Activated T-helper 1 cell treated with Interleukin-2 at 50 U/mL for 16 hours (primary cell): ENCODE measurements around the gene FRY.
"Not testable (repeated sequence)": the region's sequence is repeated elsewhere in the genome, so short reads cannot be mapped to it uniquely, and the experiment has no call there.

Experiments used
- DNase-seq: peaks from one replicate; pipeline ENCODE4 v3.0.0-alpha.2; 2020; ENCODE audit warnings: low read depth

Gene FRY

DNA sequence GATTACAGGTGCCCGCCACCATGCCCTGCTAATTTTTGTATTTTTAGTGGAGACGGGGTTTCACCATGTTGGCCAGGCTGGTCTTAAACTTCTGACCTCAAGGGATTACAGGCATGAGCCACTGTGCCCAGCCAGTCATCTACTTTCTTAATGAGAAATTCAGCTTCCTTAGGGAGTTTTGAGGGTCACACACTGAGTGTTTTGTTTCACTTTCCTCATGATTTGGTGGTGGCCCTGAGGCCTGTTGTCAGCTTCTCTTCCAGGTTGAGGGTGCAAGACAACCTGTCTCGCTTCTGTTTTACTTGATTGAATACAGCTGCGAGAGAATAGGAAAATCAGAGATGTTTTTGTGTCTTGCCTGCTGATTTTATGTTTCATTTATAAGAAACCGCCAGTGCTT is 9.9 kb downstream of the FRY start:
- DNase-seq = no peak

DNA sequence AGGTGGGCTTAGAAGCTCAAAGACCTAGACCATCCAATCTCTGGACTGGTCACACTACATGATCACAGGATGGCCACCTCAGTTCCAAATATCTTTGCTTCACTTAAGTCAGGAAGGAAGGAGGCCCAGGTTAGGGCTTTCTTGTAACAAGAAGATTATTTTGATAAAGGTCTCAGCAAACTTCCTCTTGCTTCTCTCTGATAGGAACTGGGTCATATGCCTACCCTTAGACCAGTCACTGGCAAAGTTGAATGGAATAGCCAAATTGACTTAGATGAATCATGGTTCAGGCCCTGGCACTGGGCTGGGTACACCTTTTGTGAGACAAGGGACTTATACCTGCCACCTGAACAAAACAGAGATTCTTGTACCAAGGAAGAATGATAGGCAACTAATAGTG is 11.0 kb downstream of the FRY start:
- no peak for DNase-seq

DNA sequence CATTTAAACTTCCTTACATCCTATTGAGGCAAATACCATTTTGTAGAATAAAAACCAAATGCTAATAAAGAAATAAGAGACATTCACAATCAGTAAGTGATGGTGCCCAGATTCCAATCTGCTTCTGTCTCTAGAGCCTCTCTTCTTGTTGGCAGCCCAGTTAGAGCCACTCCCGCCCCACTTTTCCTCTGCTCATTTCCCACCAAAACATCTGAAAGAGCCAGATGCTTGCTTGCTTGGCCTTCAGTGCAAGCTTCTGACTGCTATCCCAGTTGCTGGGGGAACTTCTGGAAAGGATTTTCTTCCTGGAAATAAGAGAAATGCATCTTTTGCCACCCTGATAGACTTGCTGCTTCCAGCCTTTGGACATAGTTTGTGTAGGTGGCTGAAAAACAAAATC is 12.9 kb downstream of the FRY start:
- no peak for DNase-seq

DNA sequence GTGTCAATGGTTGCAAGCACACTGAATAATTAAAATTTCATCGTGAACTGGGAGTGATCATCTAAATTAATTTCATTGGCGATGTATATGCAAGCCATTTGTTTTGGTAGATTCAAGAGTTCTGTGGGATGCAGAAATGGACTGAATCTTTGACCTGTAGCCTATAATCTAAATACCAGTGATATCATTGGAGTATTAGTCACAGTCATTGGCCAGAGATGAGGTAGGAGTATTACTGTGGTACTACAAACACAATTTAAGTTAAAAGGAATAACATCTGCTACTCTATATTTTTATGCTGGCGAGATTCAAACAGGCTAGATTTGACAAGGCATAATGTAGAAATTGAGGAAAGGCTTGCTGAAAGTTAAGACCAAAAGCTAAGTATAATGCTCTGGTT is 14.0 kb downstream of the FRY start:
- DNase-seq = no peak

DNA sequence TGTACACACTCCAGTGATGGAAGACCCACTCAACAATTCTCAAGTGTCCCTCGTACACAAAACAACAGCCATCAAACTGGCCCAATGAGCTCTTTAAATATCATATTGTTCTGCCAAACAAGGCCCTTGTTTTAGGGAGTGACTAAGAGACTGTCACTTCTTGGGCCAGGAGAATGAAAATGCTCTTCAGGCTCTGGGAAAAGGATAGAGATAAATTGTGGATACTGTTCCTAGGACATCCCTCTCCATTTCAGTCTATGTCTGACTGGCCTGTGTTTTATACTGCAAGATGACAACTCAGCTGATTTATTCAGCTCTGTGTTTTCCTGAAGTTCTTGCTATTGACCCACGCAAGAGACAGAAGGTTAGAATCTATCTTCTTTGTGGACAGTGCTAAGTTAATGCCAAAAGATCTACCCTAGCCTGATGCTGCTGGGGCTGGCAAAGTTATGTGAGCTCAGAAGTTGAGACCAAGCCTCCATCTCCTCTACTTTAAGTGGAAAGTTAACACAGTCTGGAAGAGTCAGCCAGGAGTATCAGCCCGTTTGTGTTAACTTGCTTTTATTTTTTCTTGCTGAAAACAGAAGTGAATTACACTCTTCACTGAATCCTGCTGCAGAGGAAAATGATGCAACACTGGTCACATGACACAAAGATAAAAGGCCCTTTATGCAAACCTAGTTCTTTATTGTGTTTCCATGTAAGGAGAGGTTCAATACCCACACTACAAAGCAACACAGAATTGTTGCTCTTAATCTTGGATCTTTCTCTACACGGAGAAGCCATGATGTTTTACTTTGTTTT is 14.6 kb downstream of the FRY start:
- DNase-seq = no peak

DNA sequence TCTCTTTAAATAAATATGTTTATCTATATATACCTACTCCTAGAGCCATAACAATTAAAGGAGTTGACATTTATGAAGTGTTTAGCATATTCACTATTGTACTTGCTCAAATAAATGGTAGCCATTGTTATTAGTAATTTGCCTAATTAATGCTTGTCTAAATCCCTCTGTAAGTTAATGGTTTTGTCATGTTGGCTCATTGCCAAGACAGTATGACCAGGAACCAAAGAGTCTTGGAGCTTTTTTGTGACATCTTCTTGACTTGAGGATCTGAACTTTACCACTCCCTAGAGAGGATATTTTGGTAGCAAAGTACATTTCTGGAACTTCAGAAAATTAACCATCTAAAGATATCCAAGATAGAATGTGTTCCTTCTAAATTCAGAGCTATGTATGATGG is 15.5 kb downstream of the FRY start:
- no peak for DNase-seq

DNA sequence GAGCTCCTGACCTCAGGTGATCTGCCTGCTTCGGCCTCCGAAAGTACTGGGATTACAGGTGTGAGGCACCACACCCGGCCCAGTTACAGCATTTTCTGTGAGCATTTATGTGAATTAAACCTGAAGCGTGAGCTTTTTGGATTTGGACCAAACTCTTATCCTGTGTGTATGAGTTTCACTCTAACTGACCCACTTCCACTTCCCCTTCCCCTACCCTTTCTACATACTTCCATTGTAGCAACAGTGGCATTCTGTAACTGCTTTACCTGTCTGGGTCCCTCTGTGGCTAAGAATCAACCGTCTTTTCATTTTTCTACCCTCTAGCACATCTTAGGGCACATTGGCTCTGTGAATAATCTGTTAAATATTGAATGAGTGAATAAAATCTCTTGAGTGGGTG is 16.2 kb downstream of the FRY start:
- no peak for DNase-seq

DNA sequence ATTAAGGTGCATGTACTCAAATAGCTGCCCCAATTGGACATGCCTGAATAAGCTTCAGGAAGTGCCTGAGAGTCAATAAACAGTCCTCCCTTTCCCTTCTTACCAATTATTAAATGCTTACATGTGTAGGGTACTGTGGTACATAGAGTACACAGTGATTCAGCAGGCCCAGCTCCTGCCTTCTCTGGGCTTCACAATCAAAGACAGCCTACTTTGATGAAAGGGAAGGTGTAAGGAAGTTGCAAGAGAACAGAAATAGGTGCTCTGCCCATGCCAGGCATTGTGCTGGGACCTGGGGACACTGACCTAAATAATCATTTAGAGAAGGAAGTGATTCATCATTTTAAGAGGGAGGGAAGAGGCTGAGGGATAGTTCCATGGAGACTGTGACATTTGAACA is 17.2 kb downstream of the FRY start:
- DNase-seq = no peak

DNA sequence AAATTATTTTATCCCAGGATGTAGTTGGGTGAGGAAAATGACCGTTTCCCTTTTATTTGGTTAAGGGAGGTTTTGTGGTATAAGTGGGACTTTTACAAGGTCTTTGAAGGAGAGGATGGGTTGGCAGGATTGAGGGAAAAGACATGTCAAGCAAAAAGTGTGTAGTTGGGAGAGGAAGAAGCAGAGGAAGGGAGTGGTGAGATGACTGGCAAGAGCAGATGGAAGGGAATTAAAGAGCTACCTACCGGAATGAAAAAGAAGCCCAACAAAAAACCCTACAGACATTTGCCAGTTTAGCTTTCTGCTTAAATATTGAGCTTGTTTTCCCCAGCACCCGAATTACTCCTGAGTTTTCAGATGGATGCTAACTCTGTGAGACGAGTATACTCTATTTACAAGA is 19.6 kb downstream of the FRY start:
- no peak for DNase-seq

DNA sequence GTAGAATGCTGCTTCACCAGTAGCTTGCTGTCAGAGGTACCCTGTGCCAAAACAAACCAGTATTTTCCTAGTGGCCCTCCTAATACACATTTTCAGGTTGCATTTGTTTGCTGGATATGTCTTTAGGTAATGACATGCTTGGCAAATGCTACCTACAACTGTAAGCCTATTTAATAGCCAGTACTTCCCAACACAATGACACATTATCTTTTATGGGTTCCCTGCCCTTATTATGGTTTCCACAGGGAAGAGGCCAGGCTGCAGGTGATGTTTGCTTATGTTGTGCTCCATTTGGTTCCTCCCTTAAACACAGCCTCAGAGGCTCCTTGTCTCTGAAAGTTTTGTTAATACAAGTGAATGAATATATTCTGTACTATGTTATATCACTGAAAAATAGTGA is 24.7 kb downstream of the FRY start:
- no peak for DNase-seq

DNA sequence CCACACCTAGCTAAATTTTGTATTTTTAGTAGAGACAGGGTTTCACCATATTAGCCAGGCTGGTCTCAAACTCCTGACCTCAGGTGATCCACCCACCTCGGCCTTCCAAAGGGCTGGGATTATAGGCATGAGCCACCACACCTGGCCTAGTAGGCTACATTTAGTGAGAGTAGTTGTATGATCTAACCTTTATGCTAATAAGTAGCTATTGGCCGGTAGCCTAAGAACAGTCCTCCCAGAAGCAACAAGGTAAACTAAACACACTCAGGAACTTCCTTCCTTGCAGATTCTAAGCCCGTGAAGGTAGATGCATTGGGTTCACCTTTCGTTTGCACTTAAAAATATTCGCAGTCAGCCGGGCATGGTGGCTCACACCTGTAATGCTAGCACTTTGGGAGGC is 25.8 kb downstream of the FRY start:
- not testable (repeated sequence) for DNase-seq

DNA sequence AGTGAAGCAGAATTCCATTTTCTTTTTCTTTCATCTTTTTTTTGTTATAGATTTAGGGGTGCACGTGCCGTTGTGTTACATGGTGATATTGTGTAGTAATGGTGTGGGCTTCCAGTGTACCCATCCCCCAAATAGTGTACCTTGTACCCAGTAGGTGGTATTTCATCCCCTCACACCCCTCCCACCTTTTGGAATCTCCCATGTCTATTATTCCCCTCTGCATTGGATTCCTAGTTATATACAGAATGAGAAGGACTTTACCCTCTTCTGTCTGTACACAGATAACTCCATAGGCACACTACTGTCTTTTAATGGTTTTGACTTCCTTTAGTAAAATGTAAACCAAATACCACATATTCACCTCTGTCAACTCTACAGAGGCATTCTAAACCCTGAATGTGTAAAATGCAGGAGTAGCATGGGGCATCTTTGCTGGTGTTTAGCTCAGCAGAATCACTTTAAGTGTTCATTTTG is 28.0 kb downstream of the FRY start:
- no peak for DNase-seq

DNA sequence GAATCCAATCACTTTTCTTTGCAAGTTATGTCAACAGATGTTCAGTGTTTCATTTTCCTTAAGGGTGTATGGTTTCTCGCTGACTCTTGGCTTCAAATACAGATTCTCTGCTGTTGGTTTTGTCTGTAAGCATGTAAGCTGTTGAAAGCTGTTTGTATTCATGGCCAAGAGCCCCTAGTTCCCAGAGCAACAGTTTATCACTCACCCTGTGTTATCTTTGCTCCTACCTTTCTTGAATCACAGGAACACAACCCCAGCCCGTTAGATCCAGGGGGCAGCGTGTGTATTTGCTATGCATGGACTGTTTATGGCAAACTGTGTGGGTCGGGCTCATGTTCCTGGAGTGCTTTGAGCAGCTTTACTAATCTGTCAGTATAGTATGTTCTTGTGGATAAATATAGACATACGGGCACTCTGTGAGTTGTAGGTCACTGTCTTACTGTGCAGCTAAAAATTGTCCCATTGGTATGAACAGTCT is 28.9 kb downstream of the FRY start:
- no peak for DNase-seq

DNA sequence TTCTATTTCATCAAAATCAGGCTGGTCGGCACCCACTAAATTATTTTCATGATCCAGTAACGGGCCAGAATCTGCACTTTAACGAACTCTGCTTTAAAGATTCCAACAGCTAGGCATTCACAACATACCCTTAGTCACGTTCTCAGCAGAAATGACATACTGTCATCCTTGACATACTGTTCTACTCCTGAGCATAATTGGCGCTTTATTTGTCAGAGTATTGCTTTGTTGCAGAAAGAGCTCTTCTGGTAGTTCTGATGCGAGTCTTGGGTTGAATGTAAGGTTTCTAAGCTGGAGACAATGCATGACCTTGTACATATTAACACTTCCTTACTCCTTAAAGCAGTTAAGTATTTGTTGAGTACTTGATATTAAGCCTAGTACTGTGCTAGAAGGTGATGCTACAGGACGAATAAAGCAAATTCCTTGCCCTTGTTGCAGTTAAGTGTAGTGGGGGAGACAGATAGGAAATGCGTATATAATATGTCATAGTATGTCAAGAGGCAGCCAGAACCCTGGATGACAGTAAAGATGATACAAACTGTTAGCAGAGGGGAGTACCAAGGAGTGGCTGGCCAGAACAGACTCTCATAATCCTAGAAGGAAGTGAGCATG is 32.2 kb downstream of the FRY start:
- no peak for DNase-seq

DNA sequence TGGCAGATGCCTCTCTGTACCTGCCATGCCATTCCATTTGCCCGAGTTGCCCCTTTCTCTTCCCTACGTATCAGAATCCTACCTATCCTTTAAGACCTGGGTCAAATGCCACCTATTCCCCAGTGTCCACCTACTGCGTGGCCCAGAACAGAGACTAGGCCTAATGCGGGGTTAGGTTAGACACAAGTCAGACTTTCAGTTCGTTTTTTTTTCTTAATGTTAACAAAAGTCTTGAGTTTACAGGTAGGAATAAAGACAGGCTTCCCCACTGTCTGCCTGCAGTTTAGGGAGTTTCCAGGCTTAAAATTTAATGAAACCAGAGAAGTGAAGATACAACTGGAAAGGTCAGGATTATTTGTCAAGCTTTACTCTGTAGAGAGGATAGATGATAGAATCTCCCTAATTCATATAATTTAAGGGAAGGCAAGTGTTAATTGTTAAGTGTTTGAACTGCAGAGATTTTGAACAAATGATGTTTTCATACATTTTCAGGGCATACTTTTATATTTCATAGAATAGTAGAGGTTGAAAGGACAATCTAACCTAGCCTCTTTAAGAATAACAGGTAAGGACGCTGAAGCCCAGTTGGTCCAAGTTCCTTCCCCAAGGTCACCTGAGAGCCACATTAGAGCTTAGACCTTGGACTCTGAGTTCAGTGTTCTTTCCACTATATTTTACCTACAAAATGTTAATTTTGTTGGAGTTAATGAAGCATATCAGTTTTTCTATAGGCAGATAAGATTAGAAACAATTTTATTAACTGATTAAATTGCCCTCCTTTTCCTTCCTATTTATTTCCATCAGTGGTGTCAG is 35.8 kb downstream of the FRY start:
- no peak for DNase-seq

DNA sequence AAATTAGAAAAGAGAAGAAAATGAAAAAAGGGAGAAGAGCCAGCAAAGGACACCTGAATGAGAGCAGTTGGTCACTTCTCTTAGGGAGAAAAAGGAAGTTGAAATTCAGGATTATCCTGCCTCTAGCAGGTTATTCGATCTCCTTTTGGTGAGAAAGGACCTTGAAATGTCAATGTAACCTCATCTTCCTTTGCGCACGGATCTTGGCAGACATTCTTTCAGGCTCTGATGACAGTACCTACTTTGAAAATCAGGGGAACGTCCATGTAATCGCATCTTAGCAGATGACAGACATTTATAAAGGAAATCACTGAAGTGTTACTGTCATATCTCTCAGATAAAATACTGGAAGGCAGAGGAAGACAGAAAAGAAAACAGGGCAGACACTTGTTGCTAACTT is 36.7 kb downstream of the FRY start:
- no peak for DNase-seq

DNA sequence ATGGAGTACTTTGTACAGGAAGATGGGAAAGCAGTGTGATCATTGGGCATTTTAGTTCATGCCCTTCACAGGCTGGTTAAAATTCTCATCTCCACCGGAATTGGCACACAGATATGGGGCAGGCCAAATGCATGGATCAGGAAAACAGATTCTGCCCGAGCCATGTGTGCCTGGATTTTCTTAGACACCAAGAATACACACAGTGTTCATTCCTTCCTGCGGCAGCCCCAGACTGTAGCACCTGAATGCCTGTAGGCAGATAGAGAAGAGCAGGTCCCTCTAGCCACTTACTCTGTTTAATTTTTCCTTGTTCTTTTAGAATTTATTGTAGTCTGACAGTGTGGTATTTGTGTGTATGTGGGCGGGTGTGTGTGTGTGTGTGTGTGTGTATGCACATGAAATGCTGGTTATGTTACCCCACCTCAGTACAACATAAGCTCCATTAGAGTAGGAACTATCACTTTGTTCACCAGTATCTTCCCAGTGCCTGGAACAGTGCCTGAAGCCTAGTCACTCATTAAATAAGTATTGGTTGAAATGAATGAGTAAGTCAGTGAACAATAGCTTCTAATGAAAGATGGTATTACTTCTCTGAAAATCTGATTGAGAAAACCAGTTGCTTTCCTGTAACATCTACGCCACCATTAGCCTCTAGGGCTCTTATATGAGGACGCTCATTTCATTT is 41.7 kb downstream of the FRY start:
- DNase-seq = no peak

DNA sequence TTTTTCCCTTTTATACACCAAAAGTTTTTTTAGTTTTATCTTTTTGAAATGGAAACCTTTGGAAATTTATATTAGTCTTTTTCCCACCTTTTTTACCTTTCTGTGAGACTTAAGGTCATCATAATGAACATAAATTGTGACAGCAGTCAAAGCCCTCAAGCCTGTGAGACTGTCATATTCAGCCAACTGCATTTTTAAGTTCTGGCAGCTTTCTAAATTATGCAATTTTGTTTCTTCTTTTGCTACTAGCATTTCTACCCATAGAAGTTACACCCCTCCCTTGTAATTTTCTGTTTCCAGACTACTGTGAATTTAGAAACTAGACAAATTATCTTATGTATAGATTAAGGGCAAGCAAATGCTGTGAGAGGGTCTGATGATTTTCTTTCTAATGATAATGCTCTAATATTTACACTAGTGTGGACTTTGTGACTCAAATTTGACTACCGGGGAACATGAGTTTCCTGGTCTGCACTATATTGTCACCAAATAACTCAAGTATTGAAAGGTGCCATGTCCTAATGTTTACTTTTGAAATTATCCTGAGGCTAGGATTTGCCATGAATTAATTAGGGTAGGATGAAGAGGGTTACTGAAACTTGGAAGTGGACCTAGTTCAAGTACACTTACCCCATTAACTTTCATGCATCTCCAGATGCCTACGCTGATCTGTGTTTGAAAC is 43.7 kb downstream of the FRY start:
- no peak for DNase-seq

DNA sequence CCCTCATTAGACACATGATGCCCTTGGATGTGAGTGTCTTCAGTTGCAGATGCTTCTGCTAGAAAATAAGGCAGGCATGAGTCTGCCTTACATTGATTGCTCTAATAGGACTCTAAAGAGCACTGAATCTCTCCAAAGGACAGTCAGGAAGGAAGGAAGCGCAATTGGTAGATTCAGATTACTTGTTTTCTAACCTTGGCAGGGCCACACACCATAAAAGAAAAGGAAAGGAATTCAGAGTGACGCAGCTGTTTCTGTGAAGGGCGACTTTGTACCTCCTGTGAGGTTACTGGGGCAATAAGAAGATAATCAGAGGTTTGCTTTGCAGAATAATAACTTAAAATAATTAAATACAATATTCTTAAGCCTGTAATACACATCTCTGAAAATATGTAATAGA is 48.0 kb downstream of the FRY start:
- DNase-seq = no peak

DNA sequence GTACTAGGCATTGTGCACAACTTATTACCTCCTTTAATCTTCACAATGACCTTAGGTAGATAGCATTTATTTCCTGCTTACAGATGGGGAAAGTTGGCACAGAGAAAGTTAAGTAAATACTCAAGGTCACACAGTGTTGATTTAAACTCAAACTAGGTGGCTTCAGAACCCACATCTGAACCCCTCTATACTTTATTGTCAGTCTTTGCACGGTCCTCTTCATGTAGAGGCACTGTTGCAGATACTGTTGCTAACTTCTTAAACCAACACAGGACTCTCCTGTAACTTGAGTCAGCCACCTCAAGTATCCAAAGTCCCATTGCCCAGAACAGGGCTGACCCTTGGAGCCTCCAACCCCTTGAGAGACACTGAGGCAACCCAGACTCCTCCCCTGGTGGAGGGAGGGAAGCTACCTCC is 48.8 kb downstream of the FRY start:
- no peak for DNase-seq

DNA sequence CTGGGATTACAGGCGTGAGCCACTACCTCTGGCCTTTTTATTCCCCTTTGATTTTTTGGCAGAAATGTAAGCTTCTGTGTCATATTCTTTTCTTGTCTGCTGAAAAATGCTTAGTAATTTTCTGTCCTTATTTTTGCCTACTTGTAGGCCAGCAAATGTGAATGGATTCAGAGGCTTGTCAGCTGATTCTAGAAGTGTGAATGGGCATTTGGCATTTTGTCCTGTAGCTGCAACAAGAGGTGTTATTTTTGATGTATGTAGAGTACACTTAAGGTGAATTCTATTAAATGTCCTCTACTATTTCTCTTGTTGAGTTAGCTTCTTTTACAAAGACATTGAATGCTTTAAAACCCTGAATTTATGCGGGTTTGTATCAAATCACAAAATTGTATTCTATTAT is 50.0 kb downstream of the FRY start:
- DNase-seq = no peak

DNA sequence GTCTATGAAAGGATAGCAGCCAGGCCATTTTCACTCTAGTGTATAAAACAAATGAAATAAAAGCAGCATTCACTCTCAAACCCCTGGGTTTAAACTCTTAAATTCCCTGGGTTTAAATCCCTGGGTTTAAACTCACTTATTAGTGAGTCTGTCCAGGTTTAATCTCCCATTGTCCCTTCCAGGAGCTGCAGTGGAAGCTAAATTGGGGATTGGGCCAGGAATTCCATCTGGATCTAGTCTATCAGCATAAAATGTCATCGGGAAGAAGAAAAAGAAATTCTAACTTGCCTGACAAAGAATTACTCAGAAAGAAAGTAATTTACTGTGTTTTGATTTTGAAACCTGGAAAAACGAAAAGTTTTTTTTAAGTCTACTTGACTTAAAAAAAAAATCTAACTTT is 54.8 kb downstream of the FRY start:
- DNase-seq = no peak
